ENCODE measurements around the gene GPR107. TPM values are rescaled to one million over a fixed set of nuclear protein-coding genes. Genes with fewer than 3 reads are reported as not detected.

Gene GPR107
- total RNA-seq, 1 donor from 2014 or later = 25.5 TPM

DNA sequence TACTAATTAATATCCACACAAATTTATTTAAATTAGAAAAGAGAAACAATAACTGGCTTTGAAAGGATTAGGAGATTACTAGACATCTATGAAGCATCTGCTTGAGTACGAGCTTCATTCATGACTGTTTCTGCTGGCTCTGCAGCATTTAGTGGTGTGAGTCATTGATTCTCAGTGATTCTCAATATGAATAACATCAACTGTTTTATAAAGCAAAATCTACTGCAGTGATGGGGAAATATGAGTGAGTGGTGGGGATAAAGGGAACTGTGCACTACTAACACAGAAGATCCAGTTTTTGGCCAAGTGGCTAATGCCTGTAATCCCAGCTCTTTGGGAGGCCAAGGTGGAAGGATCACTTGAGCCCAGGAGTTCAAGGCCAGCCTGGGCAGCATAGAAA is 19.1 kb upstream of the GPR107 start:
- peaks cover 57% of the 10 kb centered on the region for H3K4me1 ChIP-seq

DNA sequence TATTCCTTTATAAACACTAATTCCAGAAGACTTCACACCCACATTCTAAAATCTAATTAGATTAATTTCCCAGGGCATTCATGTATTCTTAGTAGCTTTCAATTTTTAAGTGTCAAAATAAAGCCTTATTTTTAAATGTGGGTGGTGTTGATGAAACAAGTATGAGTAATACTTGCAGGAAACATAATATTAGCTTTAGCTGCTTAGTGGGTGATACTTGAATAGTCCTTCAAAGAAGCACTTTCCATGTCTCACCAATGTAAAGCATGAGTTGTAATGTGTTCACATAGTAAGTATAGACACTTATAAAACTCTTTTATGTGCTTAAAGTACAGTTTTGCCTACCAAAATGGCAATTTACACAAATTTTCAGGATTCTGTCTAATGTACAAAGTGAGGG is 17.6 kb upstream of the GPR107 start:
- Histone ChIP-seq H3K27ac (no peak overlapping the region), H3K36me3 (no peaks in the 10 kb centered on the region), H3K4me1 (peaks cover 56% of the 10 kb centered on the region), H3K9me3 (no peaks in the 10 kb centered on the region), H3K4me3 (no peak overlapping the region), H3K27me3 (no peaks in the 10 kb centered on the region)
- no peak for DNase-seq (ENCODE audit: extremely low spot score in 2 of 2)
- intact Hi-C loops (cut with DNase I) = no loop called here
- no peak for TF ChIP-seq POLR2A (IDR thresholded peaks at IDR 0.05)
- TF ChIP-seq POLR2AphosphoS5 (IDR thresholded peaks at IDR 0.05; ENCODE audit: insufficient read depth in 1 of 2, low read depth in 1 of 2) = no peak
- TF ChIP-seq, protein P1, sequence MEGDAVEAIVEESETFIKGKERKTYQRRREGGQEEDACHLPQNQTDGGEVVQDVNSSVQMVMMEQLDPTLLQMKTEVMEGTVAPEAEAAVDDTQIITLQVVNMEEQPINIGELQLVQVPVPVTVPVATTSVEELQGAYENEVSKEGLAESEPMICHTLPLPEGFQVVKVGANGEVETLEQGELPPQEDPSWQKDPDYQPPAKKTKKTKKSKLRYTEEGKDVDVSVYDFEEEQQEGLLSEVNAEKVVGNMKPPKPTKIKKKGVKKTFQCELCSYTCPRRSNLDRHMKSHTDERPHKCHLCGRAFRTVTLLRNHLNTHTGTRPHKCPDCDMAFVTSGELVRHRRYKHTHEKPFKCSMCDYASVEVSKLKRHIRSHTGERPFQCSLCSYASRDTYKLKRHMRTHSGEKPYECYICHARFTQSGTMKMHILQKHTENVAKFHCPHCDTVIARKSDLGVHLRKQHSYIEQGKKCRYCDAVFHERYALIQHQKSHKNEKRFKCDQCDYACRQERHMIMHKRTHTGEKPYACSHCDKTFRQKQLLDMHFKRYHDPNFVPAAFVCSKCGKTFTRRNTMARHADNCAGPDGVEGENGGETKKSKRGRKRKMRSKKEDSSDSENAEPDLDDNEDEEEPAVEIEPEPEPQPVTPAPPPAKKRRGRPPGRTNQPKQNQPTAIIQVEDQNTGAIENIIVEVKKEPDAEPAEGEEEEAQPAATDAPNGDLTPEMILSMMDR (IDR thresholded peaks at IDR 0.05) = no peak

More for the DNA sequence above, 19.1 kb upstream of the GPR107 start:
- H3K4me3 ChIP-seq = no peak overlapping the region
- H3K27ac ChIP-seq = no peak overlapping the region
- TF ChIP-seq, protein P1 (IDR thresholded peaks at IDR 0.05) = no peak
- TF ChIP-seq POLR2AphosphoS5 (IDR thresholded peaks at IDR 0.05; ENCODE audit: insufficient read depth in 1 of 2, low read depth in 1 of 2) (no peak), POLR2A (IDR thresholded peaks at IDR 0.05) (no peak)
- H3K36me3 ChIP-seq = no peaks in the 10 kb centered on the region
- H3K27me3 ChIP-seq = no peaks in the 10 kb centered on the region
- no peaks in the 10 kb centered on the region for H3K9me3 ChIP-seq
- intact Hi-C loops (cut with DNase I) = no loop called here
- DNase-seq (ENCODE audit: extremely low spot score in 2 of 2) = no peak

DNA sequence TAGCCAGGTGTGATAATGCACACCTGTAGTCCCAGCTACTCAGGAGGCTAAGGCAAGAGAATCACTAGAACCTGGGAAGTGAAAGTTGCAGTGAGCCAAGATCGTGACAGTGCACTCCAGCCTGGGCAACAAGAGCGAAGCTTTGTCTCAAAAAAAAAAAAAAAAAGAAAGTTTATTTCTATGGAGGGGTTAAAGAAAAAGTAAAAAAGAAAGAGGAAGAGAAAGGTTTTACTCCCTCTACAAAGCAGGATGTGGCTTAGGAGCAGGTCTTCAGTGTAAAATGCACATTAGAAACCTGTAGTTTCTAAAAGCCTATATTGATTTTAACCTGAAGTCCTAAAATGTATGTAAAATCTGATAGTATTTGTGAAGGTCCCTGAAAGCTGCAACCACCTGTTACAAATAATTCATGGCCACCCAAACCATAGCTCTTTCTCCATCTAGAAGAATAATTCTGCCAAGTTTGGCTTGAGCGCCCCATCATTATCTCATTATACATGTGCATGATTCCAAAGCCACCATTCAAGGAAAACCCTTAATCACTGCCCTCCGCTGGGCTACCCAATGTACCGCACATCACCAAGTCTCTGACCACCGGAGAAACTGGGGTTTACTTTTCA is 14.1 kb upstream of the GPR107 start:
- no peak for TF ChIP-seq POLR2A (IDR thresholded peaks at IDR 0.05)
- TF ChIP-seq POLR2AphosphoS5 (IDR thresholded peaks at IDR 0.05; ENCODE audit: insufficient read depth in 1 of 2, low read depth in 1 of 2) = no peak
- TF ChIP-seq, protein P1 (IDR thresholded peaks at IDR 0.05) = no peak
- Histone ChIP-seq H3K27me3 (no peaks in the 10 kb centered on the region), H3K27ac (peak overlapping the region; percentile 97), H3K36me3 (no peaks in the 10 kb centered on the region), H3K4me3 (no peak overlapping the region), H3K9me3 (no peaks in the 10 kb centered on the region), H3K4me1 (peaks cover 42% of the 10 kb centered on the region)
- intact Hi-C loops (cut with DNase I) = no loop called here
- DNase-seq (ENCODE audit: extremely low spot score in 2 of 2) = no peak

DNA sequence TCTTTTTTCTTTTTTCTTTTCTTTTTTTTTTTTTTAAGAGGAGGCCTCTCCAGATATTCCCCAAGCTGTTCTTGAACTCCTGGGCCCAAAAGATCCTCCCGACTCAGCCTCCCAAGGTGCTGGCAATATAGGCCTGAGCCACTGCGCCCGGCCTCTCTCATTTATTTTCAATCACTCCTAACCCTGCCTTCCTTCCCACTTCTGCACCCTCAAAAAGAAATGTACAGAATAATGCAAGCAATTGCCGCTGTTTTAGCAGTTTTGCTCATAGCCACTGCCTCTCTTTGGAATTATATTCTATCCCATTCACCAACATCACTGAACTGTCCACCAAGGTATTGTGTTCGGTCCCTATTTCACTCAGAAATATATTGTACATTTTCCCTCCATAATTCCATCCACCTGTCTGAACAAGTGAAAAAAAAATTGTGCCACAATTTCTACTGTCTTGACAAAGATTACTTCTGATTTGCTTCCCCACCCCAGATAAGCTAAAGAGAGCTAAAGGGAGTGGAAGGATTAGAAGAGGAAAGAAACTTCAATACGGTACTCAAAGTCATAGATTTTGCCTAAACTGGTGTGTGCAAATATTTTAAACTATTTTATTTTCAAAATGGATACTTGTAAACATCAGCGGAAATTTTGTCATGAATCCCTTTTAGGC is 12.6 kb upstream of the GPR107 start:
- H3K4me1 ChIP-seq = peaks cover 46% of the 10 kb centered on the region
- TF ChIP-seq POLR2AphosphoS5 (IDR thresholded peaks at IDR 0.05; ENCODE audit: insufficient read depth in 1 of 2, low read depth in 1 of 2) = peak in 1 of 2 donors; percentile 6
- TF ChIP-seq, protein P1 (IDR thresholded peaks at IDR 0.05) = no peak

More for the DNA sequence above, 12.6 kb upstream of the GPR107 start:
- no peaks in the 10 kb centered on the region for H3K9me3 ChIP-seq
- H3K27ac ChIP-seq = peak overlapping the region; percentile 97
- H3K4me3 ChIP-seq = peak overlapping the region; percentile 89 to 92
- no peak for DNase-seq (ENCODE audit: extremely low spot score in 2 of 2)
- no peaks in the 10 kb centered on the region for H3K27me3 ChIP-seq
- intact Hi-C loops (cut with DNase I) = no loop called here
- H3K36me3 ChIP-seq = no peaks in the 10 kb centered on the region
